Nephron progenitor cell (in vitro differentiated cells): ENCODE measurements around the gene TMEM255B.

ENCODE experiments used
- DNase-seq: peaks from one replicate; pipeline ENCODE4 v3.0.0; 2021
- H3K27ac Mint-ChIP-seq: 2 replicates; pipeline ENCODE4 v1.8.0; 2021; ENCODE audit warnings: mild to moderate bottlenecking, moderate library complexity, mixed read lengths
- H3K27me3 Mint-ChIP-seq: 2 replicates; pipeline ENCODE4 v1.8.0; 2021; ENCODE audit warnings: mild to moderate bottlenecking, low read depth, mixed read lengths; ENCODE audit not compliant: poor library complexity
- H3K36me3 Mint-ChIP-seq: 2 replicates; pipeline ENCODE4 v1.8.0; 2021; ENCODE audit warnings: low read depth, mixed read lengths
- H3K4me1 Mint-ChIP-seq: 2 replicates; pipeline ENCODE4 v1.8.0; 2021; ENCODE audit warnings: mixed read lengths
- H3K4me3 Mint-ChIP-seq: 2 replicates; pipeline ENCODE4 v1.8.0; 2021; ENCODE audit warnings: mild to moderate bottlenecking, moderate library complexity, mixed read lengths
- H3K9me3 Mint-ChIP-seq: 2 replicates; pipeline ENCODE4 v1.8.0; 2021; ENCODE audit warnings: mild to moderate bottlenecking, moderate library complexity, mixed read lengths
- CTCF ChIP-seq: fragments of 200-600 bp; sonication (generic); IDR thresholded peaks from 2 replicates; pipeline ENCODE4 v1.5.0; 2021; ENCODE audit warnings: antibody characterized with exemption

TMEM255B gene

DNA sequence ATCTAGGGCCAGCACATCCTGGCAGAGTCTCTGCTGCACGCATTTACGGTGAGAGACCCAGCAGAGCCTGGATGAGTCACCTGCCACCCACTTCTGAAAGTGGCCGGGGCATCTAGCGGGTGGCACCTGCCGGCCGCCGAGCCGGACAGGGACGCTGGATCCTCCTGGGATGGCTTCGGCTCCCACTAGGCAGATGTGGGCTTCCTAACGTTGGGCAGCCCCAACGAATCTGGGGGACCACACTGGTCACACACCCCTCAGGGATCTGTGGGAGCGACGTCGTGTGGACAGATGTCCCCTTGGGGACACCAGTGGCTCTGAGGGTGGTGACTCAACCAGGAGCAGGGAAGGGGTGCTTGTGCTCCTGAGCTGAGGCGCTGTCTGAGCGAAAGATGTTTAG lies 32.2 kb downstream of the TMEM255B start:
- TF ChIP-seq CTCF, result no peak
- Mint-ChIP-seq H3K27me3 (peaks cover 21% of the 10 kb centered on the region), H3K9me3 (no peaks in the 10 kb centered on the region), H3K4me1 (peaks cover 6% of the 10 kb centered on the region), H3K27ac (no peak overlapping the region), H3K4me3 (no peak overlapping the region), H3K36me3 (no peaks in the 10 kb centered on the region)
- DNase-seq, result no peak

DNA sequence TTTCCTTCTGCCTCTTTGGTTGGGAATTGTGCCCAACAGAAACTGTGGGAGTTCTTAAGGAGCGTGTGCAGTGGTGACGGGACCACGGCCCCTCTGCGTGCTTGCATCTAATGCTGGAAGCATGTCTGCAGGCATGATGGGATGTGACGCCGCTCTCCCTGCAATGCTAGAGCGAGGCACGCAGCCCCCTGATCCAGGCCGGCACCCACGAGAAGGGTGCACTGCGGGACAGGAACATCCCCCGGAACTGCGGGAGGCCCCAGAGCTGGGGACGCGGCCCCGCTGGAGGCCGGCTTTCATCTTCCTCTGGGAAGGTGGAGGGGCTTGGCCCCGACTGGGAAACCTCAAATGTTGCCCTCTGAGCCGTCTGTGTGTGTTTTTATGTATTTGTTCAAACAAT lies 32.7 kb downstream of the TMEM255B start:
- no peak for DNase-seq
- Mint-ChIP-seq H3K4me1 (peaks cover 6% of the 10 kb centered on the region), H3K36me3 (no peaks in the 10 kb centered on the region), H3K27ac (no peak overlapping the region), H3K4me3 (no peak overlapping the region), H3K27me3 (peaks cover 21% of the 10 kb centered on the region), H3K9me3 (no peaks in the 10 kb centered on the region)
- no peak for TF ChIP-seq CTCF

DNA sequence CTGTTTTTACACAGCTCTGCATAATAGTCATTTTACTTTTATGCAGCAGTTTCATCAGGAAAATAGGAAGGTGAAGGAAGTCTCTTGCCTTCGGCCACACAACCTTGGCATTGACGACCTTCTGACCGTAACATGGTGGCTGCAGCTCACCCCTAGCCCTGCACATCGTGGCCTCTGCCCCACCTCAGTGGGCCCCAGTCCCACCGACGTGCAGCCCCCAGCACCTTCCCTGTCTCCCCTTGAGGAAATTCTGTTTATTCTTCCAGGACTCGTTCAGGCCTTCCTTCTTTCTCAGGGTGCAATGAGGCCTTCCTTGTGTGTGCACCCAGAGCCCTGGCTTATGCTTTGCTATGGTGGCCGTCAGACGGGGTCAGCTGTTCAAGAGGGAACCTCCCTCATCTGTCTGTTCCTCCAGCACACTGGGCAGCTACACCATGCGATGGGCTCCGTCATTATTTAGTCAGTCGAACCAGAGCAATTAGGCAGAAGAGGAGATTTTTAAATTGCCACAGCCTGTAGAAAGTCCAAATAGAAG lies 33.3 kb downstream of the TMEM255B start:
- DNase-seq, result no peak
- H3K27me3 Mint-ChIP-seq, result peaks cover 21% of the 10 kb centered on the region
- H3K27ac Mint-ChIP-seq, result no peak overlapping the region
- no peaks in the 10 kb centered on the region for H3K9me3 Mint-ChIP-seq
- no peaks in the 10 kb centered on the region for H3K36me3 Mint-ChIP-seq
- peaks cover 6% of the 10 kb centered on the region for H3K4me1 Mint-ChIP-seq
- no peak overlapping the region for H3K4me3 Mint-ChIP-seq
- TF ChIP-seq CTCF, result no peak

DNA sequence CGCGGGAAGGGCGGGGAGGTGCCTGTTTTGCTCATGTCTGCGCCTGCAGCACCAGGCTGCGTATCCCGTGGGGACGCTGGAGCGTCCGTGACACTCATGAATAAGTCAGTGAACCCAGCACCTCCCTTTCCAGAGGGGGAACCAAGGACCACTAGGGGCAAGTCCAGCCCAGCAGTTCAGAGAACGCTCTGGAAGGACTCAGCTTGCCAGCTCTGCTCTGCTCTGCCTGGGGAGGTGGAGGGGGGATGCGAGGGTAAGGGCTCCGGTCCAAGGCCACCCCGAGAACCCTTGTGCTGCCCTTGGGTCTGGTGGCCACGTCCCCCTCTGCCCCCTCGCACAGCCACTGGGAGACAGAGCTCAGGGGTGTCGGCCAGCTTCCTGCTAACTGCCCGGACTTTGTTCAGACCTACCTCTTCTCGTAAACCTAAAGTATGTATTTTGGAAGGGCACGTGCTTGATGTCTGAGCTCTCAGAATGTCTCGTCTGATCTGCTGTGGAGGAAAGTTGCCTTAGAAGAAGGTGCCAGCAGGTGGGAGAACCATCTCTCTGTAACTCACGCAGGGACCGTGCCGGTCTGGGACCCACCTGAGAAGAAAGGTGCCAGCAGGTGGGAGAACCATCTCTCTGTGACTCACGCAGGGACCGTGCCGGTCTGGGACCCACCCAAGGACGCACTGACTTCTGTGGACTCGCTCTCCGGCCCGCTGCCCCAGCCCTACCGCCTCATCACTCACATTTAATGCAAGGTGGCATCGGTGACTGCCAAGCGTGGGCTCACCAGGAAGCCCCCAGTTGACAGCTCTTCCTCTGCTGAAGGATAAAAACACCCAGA lies 34.1 kb downstream of the TMEM255B start:
- peaks cover 21% of the 10 kb centered on the region for H3K27me3 Mint-ChIP-seq
- peaks cover 6% of the 10 kb centered on the region for H3K4me1 Mint-ChIP-seq
- TF ChIP-seq CTCF, result no peak
- no peak overlapping the region for H3K27ac Mint-ChIP-seq
- H3K9me3 Mint-ChIP-seq, result no peaks in the 10 kb centered on the region
- H3K4me3 Mint-ChIP-seq, result no peak overlapping the region
- H3K36me3 Mint-ChIP-seq, result no peaks in the 10 kb centered on the region
- no peak for DNase-seq

GRCh38 chr13:113793718-113794085 lies 34.7 kb downstream of the TMEM255B start:
- Mint-ChIP-seq H3K4me1 (peaks cover 6% of the 10 kb centered on the region), H3K27ac (no peak overlapping the region), H3K36me3 (no peaks in the 10 kb centered on the region), H3K4me3 (no peak overlapping the region), H3K27me3 (peaks cover 21% of the 10 kb centered on the region), H3K9me3 (no peaks in the 10 kb centered on the region)
- no peak for DNase-seq
- no peak for TF ChIP-seq CTCF

- no peak for DNase-seq
- Mint-ChIP-seq H3K4me1 (peaks cover 6% of the 10 kb centered on the region), H3K27me3 (peaks cover 20% of the 10 kb centered on the region), H3K36me3 (no peaks in the 10 kb centered on the region), H3K9me3 (no peaks in the 10 kb centered on the region), H3K27ac (no peak overlapping the region), H3K4me3 (no peak overlapping the region)
- no peak for TF ChIP-seq CTCF
These were observed 35.1 kb downstream of the TMEM255B start for GRCh38 chr13:113794086-113794485.
